RWPE2 (cell line): ENCODE data around the gene KRT83.
A peak's percentile ranks its signal among the peaks of the same experiment; 100 is the strongest.

Source experiments
- ATAC-seq: fragments of 200-7000 bp; cut with Tn5 transposase; 3 replicates; pipeline ENCODE4 v1.9.1; 2021; ENCODE audit warnings: low read depth
- DNase-seq: peaks from one replicate; pipeline ENCODE4 v3.0.0-alpha.2; 2020; ENCODE audit warnings: low spot score
- H3K27ac ChIP-seq: fragments of 450-650 bp; 2 replicates; pipeline ENCODE4 v1.5.1; 2017; ENCODE audit warnings: mild to moderate bottlenecking; ENCODE audit not compliant: poor library complexity, severe bottlenecking
- H3K27me3 ChIP-seq: fragments of 250-450 bp; sonication (Bioruptor Pico); 2 replicates; pipeline ENCODE4 v1.5.1; 2021; ENCODE audit warnings: mild to moderate bottlenecking, moderate library complexity; ENCODE audit not compliant: insufficient read depth, poor library complexity, severe bottlenecking
- H3K36me3 ChIP-seq: fragments of 250-450 bp; sonication (Bioruptor Pico); 2 replicates; pipeline ENCODE4 v1.5.1; 2020; ENCODE audit warnings: low read depth, mild to moderate bottlenecking, moderate library complexity
- H3K4me1 ChIP-seq: fragments of 250-450 bp; sonication (Bioruptor Pico); 2 replicates; pipeline ENCODE4 v1.5.1; 2021; ENCODE audit warnings: mild to moderate bottlenecking, moderate library complexity; ENCODE audit not compliant: insufficient read depth, poor library complexity, severe bottlenecking
- H3K4me3 ChIP-seq: fragments of 250-450 bp; sonication (Bioruptor Pico); 2 replicates; pipeline ENCODE4 v1.5.1; 2021; ENCODE audit warnings: mild to moderate bottlenecking, moderate library complexity; ENCODE audit not compliant: severe bottlenecking
- H3K9me3 ChIP-seq: fragments of 250-450 bp; sonication (Bioruptor Pico); 2 replicates; pipeline ENCODE4 v1.5.1; 2021; ENCODE audit warnings: mild to moderate bottlenecking, moderate library complexity; ENCODE audit not compliant: severe bottlenecking
- TF ChIP-seq, protein P1 (sequence below): fragments of 450-650 bp; IDR thresholded peaks from one replicate; pipeline ENCODE4 v1.5.1; 2017; ENCODE audit warnings: mild to moderate bottlenecking, moderate library complexity; ENCODE audit not compliant: poor library complexity, severe bottlenecking

KRT83 gene

GRCh38 chr12:52321418-52321817 is 220 bp upstream of the KRT83 start:
- Histone ChIP-seq H3K4me1 (no peaks in the 10 kb centered on the region), H3K9me3 (no peaks in the 10 kb centered on the region), H3K27me3 (no peaks in the 10 kb centered on the region), H3K27ac (no peak overlapping the region), H3K4me3 (no peak overlapping the region), H3K36me3 (no peaks in the 10 kb centered on the region)
- ATAC-seq, result no peak
- DNase-seq, result no peak
- TF ChIP-seq, protein P1, sequence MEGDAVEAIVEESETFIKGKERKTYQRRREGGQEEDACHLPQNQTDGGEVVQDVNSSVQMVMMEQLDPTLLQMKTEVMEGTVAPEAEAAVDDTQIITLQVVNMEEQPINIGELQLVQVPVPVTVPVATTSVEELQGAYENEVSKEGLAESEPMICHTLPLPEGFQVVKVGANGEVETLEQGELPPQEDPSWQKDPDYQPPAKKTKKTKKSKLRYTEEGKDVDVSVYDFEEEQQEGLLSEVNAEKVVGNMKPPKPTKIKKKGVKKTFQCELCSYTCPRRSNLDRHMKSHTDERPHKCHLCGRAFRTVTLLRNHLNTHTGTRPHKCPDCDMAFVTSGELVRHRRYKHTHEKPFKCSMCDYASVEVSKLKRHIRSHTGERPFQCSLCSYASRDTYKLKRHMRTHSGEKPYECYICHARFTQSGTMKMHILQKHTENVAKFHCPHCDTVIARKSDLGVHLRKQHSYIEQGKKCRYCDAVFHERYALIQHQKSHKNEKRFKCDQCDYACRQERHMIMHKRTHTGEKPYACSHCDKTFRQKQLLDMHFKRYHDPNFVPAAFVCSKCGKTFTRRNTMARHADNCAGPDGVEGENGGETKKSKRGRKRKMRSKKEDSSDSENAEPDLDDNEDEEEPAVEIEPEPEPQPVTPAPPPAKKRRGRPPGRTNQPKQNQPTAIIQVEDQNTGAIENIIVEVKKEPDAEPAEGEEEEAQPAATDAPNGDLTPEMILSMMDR, result no peak

GRCh38 chr12:52319097-52319496 is 2.1 kb downstream of the KRT83 start:
- no peaks in the 10 kb centered on the region for H3K36me3 ChIP-seq
- H3K4me3 ChIP-seq, result no peak overlapping the region
- TF ChIP-seq, protein P1, result peak; percentile 25
- no peak overlapping the region for H3K27ac ChIP-seq
- DNase-seq, result no peak
- no peaks in the 10 kb centered on the region for H3K9me3 ChIP-seq
- H3K4me1 ChIP-seq, result no peaks in the 10 kb centered on the region
- H3K27me3 ChIP-seq, result no peaks in the 10 kb centered on the region
- peak; percentile 40; the same call in 2 of the 3 replicates for ATAC-seq

DNA sequence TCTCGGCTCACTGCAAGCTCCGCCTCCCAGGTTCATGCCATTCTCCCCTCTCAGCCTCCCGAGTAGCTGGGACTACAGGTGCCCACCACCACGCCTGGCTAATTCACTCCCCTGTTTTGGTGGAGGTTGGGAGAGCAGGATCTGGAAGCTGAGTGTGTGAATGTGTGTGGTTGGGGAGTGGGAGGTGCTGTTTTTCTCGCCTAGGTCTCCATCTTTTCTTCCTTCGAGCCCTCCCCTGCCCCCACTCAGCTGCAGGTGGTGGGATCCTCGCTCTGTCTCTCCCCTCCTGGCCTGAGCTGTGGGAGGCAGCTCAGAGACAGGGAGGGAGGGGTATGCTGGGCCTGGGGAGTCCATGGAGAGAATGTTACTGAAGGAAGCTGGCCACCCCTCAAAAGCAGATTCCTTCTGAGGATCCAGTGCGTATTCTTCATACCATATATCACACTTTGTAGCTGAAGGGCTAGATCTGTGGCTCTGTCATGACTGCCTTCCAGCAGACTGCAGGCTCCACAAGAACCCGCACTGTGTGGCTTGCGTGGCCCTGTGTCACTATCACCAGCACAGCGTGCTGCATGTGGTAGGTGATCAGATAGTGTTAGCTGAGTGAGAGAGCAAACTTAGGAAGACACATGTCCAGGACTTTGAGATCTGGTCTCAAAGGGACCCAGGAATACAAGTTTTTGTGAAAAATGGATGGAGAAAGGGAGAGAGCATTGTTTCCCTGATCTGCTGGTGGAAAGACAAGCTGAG is 2.8 kb downstream of the KRT83 start:
- TF ChIP-seq, protein P1, result no peak
- Histone ChIP-seq H3K9me3 (no peaks in the 10 kb centered on the region), H3K27ac (no peak overlapping the region), H3K27me3 (no peaks in the 10 kb centered on the region), H3K4me3 (no peak overlapping the region), H3K36me3 (no peaks in the 10 kb centered on the region), H3K4me1 (no peaks in the 10 kb centered on the region)
- ATAC-seq (no peak), DNase-seq (no peak)

DNA sequence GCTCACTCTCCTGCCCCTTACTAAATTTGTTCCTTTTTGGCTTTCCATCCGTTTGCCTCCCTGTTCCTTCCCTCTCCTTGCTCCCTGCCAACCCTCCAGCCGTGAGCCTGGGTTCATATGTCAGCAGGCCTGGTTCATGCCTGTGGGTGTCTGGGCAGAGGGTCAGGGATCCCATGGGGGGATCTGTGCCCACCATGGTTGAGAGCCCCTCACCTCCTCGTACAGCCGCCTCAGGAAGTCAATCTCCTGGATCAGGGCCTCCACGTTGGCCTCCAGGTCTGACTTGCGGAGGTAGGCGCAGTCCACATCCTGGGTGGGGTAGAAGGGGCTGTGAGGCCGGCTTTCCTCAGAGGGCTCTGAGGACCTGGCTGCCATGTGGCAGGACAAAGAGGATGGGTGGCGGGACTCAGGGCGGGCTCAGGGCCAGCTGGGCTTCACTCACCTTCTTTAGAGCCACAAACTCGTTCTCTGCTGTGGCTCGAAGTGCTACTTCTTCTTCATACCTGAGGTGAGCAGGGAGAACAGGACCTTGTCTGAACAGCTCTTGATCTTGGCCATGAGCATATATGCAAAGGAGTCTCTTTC is 3.6 kb downstream of the KRT83 start:
- no peak overlapping the region for H3K27ac ChIP-seq
- TF ChIP-seq, protein P1, result no peak
- no peaks in the 10 kb centered on the region for H3K36me3 ChIP-seq
- no peaks in the 10 kb centered on the region for H3K9me3 ChIP-seq
- H3K27me3 ChIP-seq, result no peaks in the 10 kb centered on the region
- no peak overlapping the region for H3K4me3 ChIP-seq
- ATAC-seq (no peak), DNase-seq (no peak)
- H3K4me1 ChIP-seq, result no peaks in the 10 kb centered on the region

DNA sequence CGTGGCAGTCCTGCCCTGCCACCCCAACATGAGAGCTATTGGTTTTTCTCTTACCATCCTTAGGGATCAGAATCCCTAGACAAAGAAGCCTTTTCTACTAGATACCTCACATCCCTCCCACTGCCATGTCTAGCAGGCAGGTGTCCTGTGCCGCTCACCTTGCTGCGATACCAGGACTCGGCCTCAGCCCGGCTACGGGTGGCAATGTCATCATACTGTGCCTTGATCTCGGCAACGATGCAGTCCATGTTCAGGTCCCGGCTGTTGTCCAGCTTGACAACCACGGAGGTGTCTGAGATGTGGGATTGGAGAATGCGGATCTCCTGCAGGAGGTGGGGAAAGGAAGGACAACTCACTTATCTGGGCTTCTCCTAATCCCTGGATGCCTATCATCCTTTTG is 4.5 kb downstream of the KRT83 start:
- TF ChIP-seq, protein P1, result no peak

More for the DNA sequence above, 4.5 kb downstream of the KRT83 start:
- DNase-seq (no peak), ATAC-seq (no peak)
- Histone ChIP-seq H3K9me3 (no peaks in the 10 kb centered on the region), H3K36me3 (no peaks in the 10 kb centered on the region), H3K27me3 (no peaks in the 10 kb centered on the region), H3K27ac (no peak overlapping the region), H3K4me1 (no peaks in the 10 kb centered on the region), H3K4me3 (no peak overlapping the region)
